Frontal cortex (tissue), 4 donors: ENCODE data around the gene HBS1L. TPM values are rescaled to one million over a fixed set of nuclear protein-coding genes. Genes with fewer than 3 reads are reported as not detected.

Experiments used
- DNase-seq, 2 donors: peaks; one replicate each; pipeline ENCODE4 v3.0.0; 2012; ENCODE audit warnings: low spot score in 2 of 2
- FAIRE-seq: peaks from 2 replicates; lab custom pipeline; 2012; peaks lifted over from hg19 to GRCh38; lab: Jason Lieb, UNC
- total RNA-seq: library from RNA; depleted of rRNA; stranded (reverse); fragments of >200 nt; gene quantifications from one replicate; pipeline ENCODE4 v1.2.3, GENCODE V29; 2014
- donor health status: control.
- donor health status: control.
- donor health status: control.

HBS1L gene
- total RNA-seq, 1 donor from 2014 or later, result 116 TPM

DNA sequence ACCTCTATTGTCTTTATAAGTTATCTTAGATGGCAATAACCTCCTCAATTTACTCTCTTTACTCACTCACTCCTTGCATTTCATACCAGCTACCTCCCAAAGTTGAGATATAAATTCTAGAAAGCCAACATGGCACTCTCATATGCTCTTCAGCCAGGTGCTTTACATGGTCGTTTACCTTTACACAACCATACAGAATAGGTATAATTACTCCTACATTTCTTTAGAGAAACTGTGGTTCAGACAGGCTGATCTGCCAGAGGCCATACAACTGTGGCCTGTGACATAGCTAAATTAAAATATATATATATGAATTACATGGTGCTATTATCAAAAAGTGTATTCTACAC lies 45.7 kb downstream of the HBS1L start:
- FAIRE-seq, result no peak
- DNase-seq, result no peak

DNA sequence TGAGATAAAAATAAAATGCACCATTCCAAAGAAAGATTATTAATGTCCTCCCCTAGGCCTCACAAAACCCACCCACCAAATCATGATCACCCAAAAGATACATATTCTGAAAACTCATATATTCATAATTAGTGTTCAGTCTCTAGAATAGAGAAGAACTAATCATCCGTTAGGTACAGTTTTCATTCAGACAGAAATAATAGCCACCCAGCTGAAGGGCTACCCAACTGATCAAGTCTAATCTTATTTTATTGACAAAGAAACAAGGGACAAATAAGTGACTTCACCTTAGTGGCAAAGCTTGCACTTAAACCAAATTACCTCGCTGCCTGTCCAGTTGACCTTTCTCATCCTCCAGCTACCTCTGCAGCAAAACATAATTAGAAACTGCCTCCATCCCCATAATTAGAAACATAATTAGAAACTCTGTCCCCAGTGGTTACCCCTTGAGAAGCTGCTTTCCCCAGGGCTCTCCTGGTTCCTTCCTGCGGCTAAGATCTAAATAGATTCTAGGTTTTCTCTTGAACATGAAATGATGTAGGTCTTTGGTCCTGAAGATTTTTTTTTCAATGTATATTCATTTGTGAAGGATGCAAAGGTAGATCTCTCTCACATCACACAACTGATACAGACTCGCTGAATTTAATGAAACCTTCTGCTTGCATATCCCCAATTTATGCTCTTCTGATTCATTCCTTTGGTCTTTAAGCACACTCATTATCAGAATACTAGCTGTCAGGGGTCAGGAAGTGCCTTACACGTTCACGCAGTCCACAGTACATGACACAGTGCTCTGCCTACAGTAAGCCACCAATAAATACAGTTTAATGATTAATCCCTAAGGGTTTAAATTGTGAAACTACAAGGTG lies 46.3 kb downstream of the HBS1L start:
- no peak for FAIRE-seq
- DNase-seq, result no peak

DNA sequence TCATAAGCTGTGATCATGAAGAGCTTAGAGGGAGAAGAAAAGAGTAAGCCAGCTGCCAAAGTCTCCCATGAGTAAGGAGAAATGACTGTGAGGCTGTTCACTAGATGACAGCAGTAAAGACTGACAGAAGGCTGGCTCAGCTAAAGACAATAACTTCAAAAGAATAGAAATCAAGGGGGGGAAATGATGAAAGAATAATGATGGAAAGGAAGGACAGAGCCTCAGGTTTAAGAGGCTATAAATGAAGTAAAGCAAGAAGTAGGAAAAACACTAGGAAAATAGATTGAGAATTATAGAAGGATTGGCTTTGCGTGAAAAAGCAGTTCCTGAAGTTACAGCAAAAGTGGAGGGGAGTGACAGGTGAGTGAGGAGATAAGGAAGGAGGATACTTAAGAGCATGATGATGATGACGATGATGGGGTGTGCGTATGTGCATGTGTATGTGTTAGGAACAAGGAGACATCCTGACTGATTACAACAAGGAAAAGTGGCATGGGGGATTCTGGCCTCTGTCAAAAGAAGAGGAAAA lies 48.2 kb downstream of the HBS1L start:
- FAIRE-seq, result no peak
- no peak for DNase-seq

DNA sequence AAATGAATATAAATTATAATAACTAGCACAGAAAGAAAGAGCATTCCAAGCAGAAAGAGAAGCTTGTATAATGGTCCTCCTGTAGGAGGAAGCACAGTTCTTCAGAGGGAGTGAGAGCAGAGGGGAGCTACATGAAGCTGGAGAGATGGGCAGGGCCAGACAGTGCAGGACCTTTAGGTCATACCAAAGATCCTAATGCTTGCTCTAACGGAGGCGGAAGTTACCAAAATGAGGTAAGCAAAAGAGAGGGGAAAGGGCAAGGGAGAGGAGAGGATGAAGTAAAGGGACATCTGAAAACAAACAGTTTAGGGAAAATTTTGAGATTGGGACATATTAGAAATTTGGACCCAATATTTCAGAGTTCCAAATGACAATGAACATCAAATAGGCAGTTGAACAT lies 50.2 kb downstream of the HBS1L start:
- FAIRE-seq, result no peak
- no peak for DNase-seq

DNA sequence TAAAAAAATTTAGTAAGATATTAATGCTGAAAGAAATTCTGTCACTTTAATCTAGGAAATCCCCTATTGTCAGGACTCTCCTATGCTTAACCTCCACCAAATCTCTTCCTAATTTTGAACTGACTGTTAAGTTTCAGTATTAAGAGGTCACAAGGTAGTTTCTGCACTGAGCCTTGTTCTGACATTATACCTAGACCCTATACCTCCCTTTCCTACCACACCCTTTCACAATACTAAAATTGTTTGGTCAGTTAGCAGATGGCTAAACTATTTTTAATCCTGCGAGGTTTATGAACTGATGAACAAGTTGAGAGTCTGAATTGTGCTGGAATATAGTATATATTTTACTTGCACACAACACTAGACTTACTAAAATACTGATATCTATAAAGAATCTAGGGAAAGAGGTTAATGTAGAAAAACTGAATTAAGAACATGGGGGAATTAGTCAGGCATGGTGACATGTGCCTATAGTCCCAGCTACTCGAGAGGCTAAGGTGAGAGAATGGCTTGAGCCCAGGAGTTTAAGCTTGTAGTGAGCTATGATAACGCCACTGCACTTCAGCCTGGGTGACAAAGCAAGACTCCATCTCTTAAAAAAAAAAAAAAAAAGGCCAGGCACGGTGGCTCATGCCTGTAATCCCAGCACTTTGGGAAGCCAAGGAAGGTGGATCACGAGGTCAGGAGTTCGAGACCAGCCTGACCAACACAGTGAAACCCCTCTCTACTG lies 51.5 kb downstream of the HBS1L start:
- DNase-seq (no peak), FAIRE-seq (no peak)

DNA sequence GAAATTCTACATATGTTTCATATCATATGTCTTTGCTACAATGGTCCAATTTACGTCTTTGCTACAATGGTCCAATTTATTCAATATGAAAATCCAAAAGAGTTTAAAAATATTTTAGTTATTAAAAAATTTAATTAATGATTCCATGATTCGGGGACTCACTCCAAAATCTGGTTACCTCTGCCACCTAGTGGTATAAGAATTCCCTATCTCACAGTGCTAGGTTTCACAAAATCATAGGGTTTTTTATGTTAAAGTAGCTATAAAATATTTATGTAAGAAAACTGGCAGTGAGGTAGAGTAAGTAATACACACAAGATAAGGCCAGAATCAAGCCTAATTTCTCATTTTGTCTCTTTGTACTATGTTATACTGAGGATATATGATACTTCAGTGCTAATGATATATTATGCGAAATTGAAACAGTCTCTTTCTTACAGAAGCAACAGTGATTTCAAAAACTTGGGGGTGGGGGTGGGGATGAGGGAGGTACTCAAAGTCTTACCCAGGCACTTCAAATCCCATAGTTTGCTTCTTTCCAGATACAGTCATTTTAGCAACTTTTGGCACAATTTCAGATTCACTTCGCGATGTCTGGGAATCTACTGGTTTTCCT lies 52.3 kb downstream of the HBS1L start:
- DNase-seq (no peak), FAIRE-seq (peak; percentile 94)

DNA sequence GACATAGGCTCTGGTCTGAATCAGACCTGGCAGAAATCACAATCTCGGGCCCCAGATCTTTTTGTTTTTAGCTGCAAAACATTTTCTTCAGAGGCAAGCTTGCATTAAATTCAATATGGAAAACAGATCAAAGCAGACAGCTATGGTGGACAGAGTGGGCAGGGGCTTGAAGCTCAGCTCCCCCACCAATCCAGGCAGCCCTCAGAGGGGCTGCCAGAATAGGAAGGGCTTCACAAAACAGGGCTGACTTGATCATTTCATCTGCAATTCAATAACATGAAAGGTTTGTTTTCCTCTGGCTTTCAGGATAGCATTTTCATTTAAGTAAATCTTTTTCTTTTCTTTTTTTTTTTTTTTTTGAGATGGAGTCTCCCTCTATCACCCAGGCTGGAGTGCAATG lies 55.5 kb downstream of the HBS1L start:
- DNase-seq (no peak), FAIRE-seq (no peak)

DNA sequence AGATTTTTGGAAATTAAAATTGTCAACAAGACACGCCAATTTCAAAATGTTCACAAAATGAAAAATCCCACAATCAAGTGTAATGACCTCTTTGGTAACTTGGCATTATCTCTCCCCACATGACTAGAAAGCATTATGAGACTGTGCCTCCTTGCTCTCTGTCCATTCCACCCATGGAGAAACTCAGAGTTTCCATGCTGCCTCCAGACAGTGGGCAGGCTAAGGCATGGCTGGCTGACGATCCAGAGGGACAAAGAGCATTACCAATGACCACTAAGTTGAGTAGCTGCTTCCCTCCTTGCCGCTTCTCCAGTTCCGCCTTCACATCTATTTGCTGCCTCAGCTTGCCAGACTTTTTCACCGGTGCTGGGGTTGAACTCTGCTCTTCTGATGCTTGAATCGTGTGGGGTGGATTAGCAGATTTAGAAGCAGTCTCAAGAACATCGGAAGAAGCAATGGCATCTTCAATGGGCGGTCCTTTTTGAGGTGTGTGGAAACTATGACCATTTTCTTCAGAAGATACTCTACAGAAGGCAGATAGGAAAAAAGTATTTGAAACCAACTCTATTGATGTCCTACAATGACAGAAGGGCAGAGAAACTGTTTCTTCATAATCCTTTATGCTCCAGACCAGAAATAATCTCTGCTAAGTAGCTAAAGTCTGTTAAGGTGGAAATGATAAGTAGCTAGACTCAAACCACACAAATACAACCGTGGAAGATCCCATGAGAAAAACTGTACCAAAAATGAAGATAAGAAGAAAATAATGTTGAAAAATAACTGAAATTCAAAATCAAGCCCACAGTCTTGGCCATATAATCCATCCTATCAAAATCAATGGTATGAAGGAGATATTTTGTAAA lies 57.3 kb downstream of the HBS1L start:
- DNase-seq, result no peak
- FAIRE-seq, result no peak

DNA sequence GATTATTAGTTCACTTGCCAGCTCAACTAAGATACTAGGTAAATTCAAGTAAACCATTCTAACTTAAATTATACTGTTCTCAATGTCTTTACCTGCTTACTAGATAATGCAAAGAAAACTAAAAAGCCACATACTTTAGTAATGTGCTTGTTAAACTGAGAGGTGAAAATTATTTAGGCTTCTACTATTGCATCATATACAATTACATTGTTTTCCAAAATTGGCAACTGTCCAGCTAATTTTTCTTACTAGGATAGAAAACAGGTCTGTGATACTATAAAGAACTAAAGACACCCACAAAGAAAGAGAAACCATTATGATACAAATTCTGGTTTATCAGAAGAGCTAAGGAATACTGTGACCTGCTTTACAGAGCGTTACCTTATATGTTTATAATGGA lies 59.1 kb downstream of the HBS1L start:
- FAIRE-seq (no peak), DNase-seq (no peak)

DNA sequence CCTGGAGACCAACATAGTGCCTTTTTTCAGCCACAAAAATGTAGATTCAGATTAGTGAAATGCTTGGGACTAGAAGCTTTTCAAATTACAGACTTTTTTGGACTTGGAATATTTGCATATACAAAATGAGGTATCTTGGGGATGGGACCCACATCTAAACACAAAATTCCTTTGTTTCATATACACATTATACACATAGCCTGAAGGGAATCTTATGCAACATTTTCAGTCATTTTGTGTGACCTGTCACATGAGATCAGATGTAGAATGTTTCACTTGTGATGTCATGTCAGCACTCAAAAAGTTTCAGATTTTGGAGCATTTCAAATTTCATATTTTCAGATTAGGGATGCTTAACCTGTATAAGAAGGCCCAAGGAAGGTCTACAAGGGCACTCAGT lies 60.2 kb downstream of the HBS1L start:
- DNase-seq, result no peak
- FAIRE-seq, result no peak

DNA sequence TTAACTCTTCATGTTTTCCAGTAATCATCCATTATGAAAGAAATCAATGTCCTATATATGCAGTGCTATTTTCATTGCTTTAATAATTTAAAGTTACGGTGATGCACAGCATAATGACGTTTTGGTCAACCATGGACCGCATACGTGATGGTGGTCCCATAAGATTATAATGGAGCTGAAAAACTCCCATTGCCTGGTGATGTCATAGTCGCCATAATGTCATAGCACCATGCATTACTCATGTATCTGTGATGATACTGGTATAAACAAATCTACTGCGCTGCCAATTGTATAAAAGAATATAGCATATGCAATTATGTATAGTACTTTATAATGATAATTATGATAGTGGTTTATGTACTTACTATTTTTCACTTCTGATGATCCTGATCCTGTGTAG lies 62.5 kb downstream of the HBS1L start:
- FAIRE-seq, result no peak
- no peak for DNase-seq

DNA sequence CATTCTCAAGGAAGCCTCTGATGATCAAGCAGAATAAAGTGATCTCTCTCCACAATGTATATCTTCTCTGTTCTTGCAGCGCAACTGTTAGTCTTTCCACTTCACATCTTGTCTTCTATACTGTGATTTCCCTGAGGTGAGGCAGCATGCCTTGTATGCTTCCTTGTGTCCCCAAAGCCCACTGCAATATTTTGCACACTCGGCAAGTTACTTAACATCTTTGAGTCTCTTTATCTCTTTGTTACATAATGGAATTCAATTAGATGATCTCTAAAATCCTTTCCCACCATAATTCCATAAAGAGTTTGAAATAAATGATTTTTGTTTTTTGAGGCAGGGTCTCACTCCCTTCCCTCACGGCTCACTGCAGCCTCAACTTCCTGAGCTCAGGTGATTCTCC lies 64.4 kb downstream of the HBS1L start:
- FAIRE-seq, result no peak

DNA sequence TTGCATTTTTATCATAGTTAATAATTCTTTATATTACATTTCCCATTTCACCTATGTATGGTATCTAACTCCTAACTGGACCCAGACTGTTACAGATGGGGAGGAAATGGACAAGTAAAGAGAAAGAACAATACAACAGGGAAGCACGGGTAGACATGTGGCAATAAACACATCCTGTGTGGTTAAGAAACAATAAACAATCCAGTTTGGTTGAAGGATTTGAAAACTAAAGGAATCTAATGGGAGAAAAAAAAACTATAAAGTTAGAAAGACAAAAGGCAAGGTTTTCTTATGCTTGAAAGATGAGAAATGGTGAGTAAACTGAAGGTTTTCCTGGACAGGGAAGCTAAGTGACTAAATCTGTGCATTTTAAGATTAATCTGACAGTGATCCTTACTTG lies 69.8 kb downstream of the HBS1L start:
- DNase-seq (no peak), FAIRE-seq (no peak)

More for the DNA sequence above, 64.4 kb downstream of the HBS1L start:
- no peak for DNase-seq

DNA sequence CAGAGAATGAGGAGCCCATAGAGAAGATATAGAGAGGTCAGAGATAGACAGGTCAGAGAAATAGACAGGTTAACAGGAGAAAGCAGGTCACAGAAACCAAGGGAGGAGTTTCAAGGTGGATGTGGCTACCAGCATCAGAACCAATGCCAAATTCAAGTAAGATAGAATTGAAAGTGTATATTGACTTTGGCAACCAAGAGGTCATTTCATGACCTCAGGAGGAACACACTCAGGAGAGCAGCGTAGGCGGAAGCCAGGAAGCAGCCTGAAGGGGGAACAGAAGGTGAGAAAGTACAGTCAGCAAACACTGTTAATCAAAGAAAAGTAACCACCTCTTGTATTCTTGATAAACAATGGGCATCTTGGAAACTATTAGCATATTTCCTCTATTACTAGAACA lies 70.8 kb downstream of the HBS1L start:
- FAIRE-seq, result no peak
- DNase-seq, result no peak

DNA sequence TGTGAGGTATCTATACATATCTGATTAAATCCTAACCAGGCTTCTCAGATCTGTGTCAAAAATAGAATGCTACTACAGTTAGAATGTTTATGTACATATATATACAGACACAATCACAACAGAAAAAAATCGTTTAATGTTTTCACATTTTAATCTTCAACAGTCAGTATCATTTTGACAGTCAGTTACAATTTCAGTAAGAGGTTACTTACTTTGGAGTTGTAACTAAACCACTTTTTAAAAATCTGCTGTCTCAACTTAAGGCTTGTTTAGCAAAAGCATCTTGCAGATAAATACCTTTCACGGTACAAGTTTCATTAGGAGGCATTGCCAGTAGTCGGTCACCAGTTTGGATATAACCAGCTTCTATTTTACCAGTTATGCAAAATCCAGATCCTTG lies 72.5 kb downstream of the HBS1L start:
- DNase-seq, result no peak
- no peak for FAIRE-seq

DNA sequence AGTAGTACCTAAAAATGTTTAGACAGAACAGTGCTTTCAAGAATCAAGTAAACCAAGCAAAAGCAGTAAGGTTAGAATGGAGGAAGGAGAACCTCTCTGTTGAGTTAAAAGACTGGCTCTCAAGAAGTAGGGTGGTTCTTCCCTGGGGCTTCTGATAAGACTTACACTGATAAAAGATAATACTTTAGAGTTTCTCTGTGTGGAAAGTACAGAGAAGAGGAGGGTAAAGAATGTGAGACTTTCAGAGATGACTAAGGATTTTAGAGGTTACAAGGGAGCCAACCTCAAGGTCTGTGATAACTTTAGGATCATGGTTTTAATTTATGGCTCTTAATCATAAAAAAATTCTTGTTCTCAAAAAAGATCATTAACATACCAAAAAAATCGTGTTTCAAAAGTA lies 73.8 kb downstream of the HBS1L start:
- FAIRE-seq, result no peak
- no peak for DNase-seq

DNA sequence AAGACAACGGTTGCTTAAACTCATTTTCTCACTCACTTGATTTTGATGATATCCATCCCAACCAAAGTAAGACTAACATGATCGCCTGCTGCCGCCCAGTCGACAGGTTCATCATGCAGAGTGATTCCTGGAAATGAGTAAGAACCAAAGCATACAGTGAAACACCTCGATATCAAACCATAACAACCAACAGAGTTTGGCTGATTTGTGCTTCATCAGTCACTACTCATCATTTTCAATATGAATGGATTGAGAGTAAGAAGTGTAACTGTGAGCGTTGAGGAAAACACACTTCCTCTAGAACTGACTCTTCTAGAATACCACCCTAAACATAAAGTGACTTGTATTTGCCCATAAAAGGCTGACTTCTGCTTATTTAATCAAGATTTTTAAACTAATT lies 75.5 kb downstream of the HBS1L start:
- DNase-seq (no peak), FAIRE-seq (no peak)

DNA sequence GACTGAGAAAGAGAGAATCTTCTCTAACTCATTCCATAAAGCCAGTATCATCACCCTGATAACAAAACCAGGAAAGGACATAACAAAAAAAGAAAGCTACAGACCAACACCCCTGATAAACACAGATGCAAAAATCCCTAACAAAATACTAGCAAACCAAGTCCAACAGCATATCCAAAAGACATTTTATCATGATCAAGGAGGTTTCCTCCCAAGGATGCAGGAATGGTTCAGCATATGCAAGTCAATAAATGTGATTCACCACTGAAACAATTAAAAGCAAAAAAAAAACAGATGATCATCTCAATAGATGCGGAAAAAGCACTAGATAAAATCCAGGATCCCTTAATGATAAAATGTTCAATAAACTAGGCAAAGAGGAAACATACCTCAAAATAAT lies 80.3 kb downstream of the HBS1L start:
- FAIRE-seq (no peak), DNase-seq (no peak)

DNA sequence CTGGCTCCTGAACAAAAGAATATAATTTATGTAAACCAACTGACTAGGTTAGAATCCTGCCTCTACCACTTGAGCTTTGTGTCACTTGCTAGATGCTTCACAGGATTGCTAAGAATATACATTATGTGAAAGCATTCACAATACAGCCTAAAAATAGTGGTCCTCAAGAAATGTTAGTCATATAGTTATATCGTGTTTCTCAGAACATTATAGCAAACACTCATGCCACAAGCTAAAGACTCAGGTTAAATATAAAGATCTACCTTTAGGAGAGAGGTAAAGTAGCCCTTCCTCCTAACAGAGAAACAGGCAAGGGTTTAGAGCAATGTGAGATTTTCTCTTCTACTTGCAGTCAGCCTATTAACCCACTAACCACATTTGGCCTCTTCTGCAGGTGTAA lies 86.9 kb downstream of the HBS1L start:
- no peak for FAIRE-seq
- no peak for DNase-seq
